ENCODE results near the gene CACYBP.
A peak's percentile ranks its signal among the peaks of the same experiment; 100 is the strongest.

CACYBP gene

GRCh38 chr1:174971902-174972301, 27.8 kb upstream of the CACYBP start:
- no peak for DNase-seq (ENCODE audit: low read depth)

- DNase-seq (ENCODE audit: low read depth), result no peak
These were observed 25.0 kb upstream of the CACYBP start for GRCh38 chr1:174974711-174975119.

GRCh38 chr1:174975764-174976163, 24.0 kb upstream of the CACYBP start:
- DNase-seq (ENCODE audit: low read depth), result no peak

GRCh38 chr1:174976436-174977108, 23.2 kb upstream of the CACYBP start:
- DNase-seq (ENCODE audit: low read depth), result no peak

GRCh38 chr1:174982971-174983689, 16.6 kb upstream of the CACYBP start:
- no peak for DNase-seq (ENCODE audit: low read depth)

- DNase-seq (ENCODE audit: low read depth), result no peak
These were observed 14.8 kb upstream of the CACYBP start for GRCh38 chr1:174984952-174985351.

- DNase-seq (ENCODE audit: low read depth), result no peak
These were observed 11.2 kb upstream of the CACYBP start for GRCh38 chr1:174988539-174988938.

- DNase-seq (ENCODE audit: low read depth), result no peak
These were observed 10.8 kb upstream of the CACYBP start for GRCh38 chr1:174988986-174989385.

- DNase-seq (ENCODE audit: low read depth), result no peak
These were observed 10.1 kb upstream of the CACYBP start for GRCh38 chr1:174989536-174990220.

GRCh38 chr1:174990382-174990999, 9.3 kb upstream of the CACYBP start:
- DNase-seq (ENCODE audit: low read depth), result no peak

GRCh38 chr1:174991473-174991872, 8.3 kb upstream of the CACYBP start:
- no peak for DNase-seq (ENCODE audit: low read depth)

- no peak for DNase-seq (ENCODE audit: low read depth)
These were observed 4.6 kb upstream of the CACYBP start for GRCh38 chr1:174995121-174995520.

GRCh38 chr1:174995916-174996315, 3.8 kb upstream of the CACYBP start:
- no peak for DNase-seq (ENCODE audit: low read depth)

GRCh38 chr1:174996476-174996875, 3.3 kb upstream of the CACYBP start:
- DNase-seq (ENCODE audit: low read depth), result no peak

GRCh38 chr1:174997041-174997440, 2.7 kb upstream of the CACYBP start:
- DNase-seq (ENCODE audit: low read depth), result no peak

- peak; percentile 34 for DNase-seq (ENCODE audit: low read depth)
These were observed 1.1 kb upstream of the CACYBP start for GRCh38 chr1:174998569-174999215.

- DNase-seq (ENCODE audit: low read depth), result peak; percentile 98
These were observed 371 bp upstream of the CACYBP start for GRCh38 chr1:174999216-174999935.

- DNase-seq (ENCODE audit: low read depth), result no peak
These were observed 995 bp downstream of the CACYBP start for GRCh38 chr1:175000697-175001187.

- no peak for DNase-seq (ENCODE audit: low read depth)
These were observed 3.3 kb downstream of the CACYBP start for GRCh38 chr1:175002910-175003517.

GRCh38 chr1:175003521-175003920, 3.8 kb downstream of the CACYBP start:
- no peak for DNase-seq (ENCODE audit: low read depth)

Measured in T follicular helper cell (primary cell).